GM18873 (cell line): ENCODE results near the gene SAFB2.

ENCODE experiments used
- ATAC-seq: cut with Tn5 transposase; IDR thresholded peaks from one replicate; pipeline ENCODE4 v1.9.1; 2021; ENCODE audit warnings: mild to moderate bottlenecking, moderate library complexity, moderate number of reproducible peaks; ENCODE audit not compliant: unreplicated experiment, low FRiP score

SAFB2 gene

GRCh38 chr19:5585461-5586299 lies 36.9 kb downstream of the SAFB2 start:
- ATAC-seq = no peak

- ATAC-seq = no peak
Observed at GRCh38 chr19:5580161-5580571, 42.4 kb downstream of the SAFB2 start.

- ATAC-seq = no peak
Observed at GRCh38 chr19:5579697-5580096, 42.9 kb downstream of the SAFB2 start.

GRCh38 chr19:5579286-5579685 lies 43.3 kb downstream of the SAFB2 start:
- ATAC-seq = no peak

- ATAC-seq = no peak
Observed at GRCh38 chr19:5578097-5578846, 44.3 kb downstream of the SAFB2 start.

- no peak for ATAC-seq
Observed at GRCh38 chr19:5575590-5575989, 47.0 kb downstream of the SAFB2 start.

GRCh38 chr19:5572556-5573286 lies 49.9 kb downstream of the SAFB2 start:
- no peak for ATAC-seq

GRCh38 chr19:5571777-5572176 lies 50.8 kb downstream of the SAFB2 start:
- ATAC-seq = no peak

- no peak for ATAC-seq
Observed at GRCh38 chr19:5567970-5568407, 54.6 kb downstream of the SAFB2 start.

GRCh38 chr19:5567360-5567969 lies 55.1 kb downstream of the SAFB2 start, which contains the start of gene TINCR:
TINCR (minus strand) TSS chr19:5567953.
- no peak for ATAC-seq

- ATAC-seq = no peak
Observed at GRCh38 chr19:5564930-5565329, 57.6 kb downstream of the SAFB2 start.

- ATAC-seq = no peak
Observed at GRCh38 chr19:5563935-5564612, 58.5 kb downstream of the SAFB2 start.

- no peak for ATAC-seq
Observed at GRCh38 chr19:5563008-5563431, 59.6 kb downstream of the SAFB2 start.

GRCh38 chr19:5562280-5562679 lies 60.3 kb downstream of the SAFB2 start:
- ATAC-seq = no peak

- no peak for ATAC-seq
Observed at GRCh38 chr19:5561559-5561958, 61.0 kb downstream of the SAFB2 start.

GRCh38 chr19:5560156-5560555 lies 62.4 kb downstream of the SAFB2 start:
- no peak for ATAC-seq

- no peak for ATAC-seq
Observed at GRCh38 chr19:5559804-5560133, 62.8 kb downstream of the SAFB2 start.

- no peak for ATAC-seq
Observed at GRCh38 chr19:5558101-5558621, 64.4 kb downstream of the SAFB2 start.

GRCh38 chr19:5557691-5558090 lies 64.9 kb downstream of the SAFB2 start:
- no peak for ATAC-seq

GRCh38 chr19:5554828-5555227 lies 67.7 kb downstream of the SAFB2 start:
- ATAC-seq = no peak
